Islet of Langerhans (tissue), 1 donor: Measurements from ENCODE around the gene ZNF746.
"Not testable (repeated sequence)": the region's sequence is repeated elsewhere in the genome, so short reads cannot be mapped to it uniquely, and the experiment has no call there.

Experiments used
- FAIRE-seq: peaks from one replicate; lab custom pipeline; 2011; peaks lifted over from hg19 to GRCh38; lab: Jason Lieb, UNC

ZNF746 gene

GRCh38 chr7:149459201-149459539 is 38.4 kb downstream of the ZNF746 start:
- FAIRE-seq: no peak

GRCh38 chr7:149458235-149458634 is 39.4 kb downstream of the ZNF746 start:
- no peak for FAIRE-seq

- FAIRE-seq: no peak
These were observed 39.8 kb downstream of the ZNF746 start for GRCh38 chr7:149457766-149458165.

- no peak for FAIRE-seq
These were observed 40.8 kb downstream of the ZNF746 start for GRCh38 chr7:149456506-149457421.

GRCh38 chr7:149455175-149455950 is 42.2 kb downstream of the ZNF746 start:
- no peak for FAIRE-seq

- no peak for FAIRE-seq
These were observed 42.9 kb downstream of the ZNF746 start for GRCh38 chr7:149454750-149455149.

- no peak for FAIRE-seq
These were observed 43.6 kb downstream of the ZNF746 start for GRCh38 chr7:149454006-149454405.

- FAIRE-seq: no peak
These were observed 46.8 kb downstream of the ZNF746 start for GRCh38 chr7:149450821-149451220.

GRCh38 chr7:149449897-149450296 is 47.7 kb downstream of the ZNF746 start:
- FAIRE-seq: no peak

- FAIRE-seq: no peak
These were observed 48.6 kb downstream of the ZNF746 start for GRCh38 chr7:149448961-149449360.

GRCh38 chr7:149446026-149446425 is 51.6 kb downstream of the ZNF746 start:
- FAIRE-seq: not testable (repeated sequence)

- FAIRE-seq: no peak
These were observed 53.3 kb downstream of the ZNF746 start for GRCh38 chr7:149444287-149444686.

GRCh38 chr7:149443523-149443922 is 54.1 kb downstream of the ZNF746 start:
- no peak for FAIRE-seq

GRCh38 chr7:149442924-149443323 is 54.7 kb downstream of the ZNF746 start:
- no peak for FAIRE-seq

- FAIRE-seq: no peak
These were observed 57.4 kb downstream of the ZNF746 start for GRCh38 chr7:149440222-149440621.

GRCh38 chr7:149436358-149436757 is 61.3 kb downstream of the ZNF746 start:
- FAIRE-seq: no peak

- FAIRE-seq: no peak
These were observed 64.5 kb downstream of the ZNF746 start for GRCh38 chr7:149433124-149433523.

GRCh38 chr7:149432121-149432691 is 65.4 kb downstream of the ZNF746 start:
- no peak for FAIRE-seq

GRCh38 chr7:149431486-149432120 is 66.0 kb downstream of the ZNF746 start:
- no peak for FAIRE-seq

- no peak for FAIRE-seq
These were observed 67.4 kb downstream of the ZNF746 start for GRCh38 chr7:149430192-149430591.

- FAIRE-seq: no peak
These were observed 69.7 kb downstream of the ZNF746 start for GRCh38 chr7:149427893-149428292.

GRCh38 chr7:149427096-149427680 is 70.4 kb downstream of the ZNF746 start:
- no peak for FAIRE-seq
